Thyroid gland (tissue), 4 donors: ENCODE data around the gene PCGF1. TPM values are rescaled to one million over a fixed set of nuclear protein-coding genes. Genes with fewer than 3 reads are reported as not detected.

Source experiments
- DNase-seq, 2 donors: peaks; one replicate each; pipeline ENCODE4 v3.0.0-alpha.2; 2019
- H3K27ac ChIP-seq, 3 donors: fragments of 200-600 bp; sonication (generic); 1 replicate in 2 of 3; 2 replicates in 1 of 3; pipeline ENCODE4 v1.5.1; 2016 to 2019; ENCODE audit warnings: mild to moderate bottlenecking in 1 of 3, moderate library complexity in 1 of 3
- H3K27me3 ChIP-seq: fragments of 200-600 bp; sonication (generic); one replicate; pipeline ENCODE4 v1.5.1; 2019
- H3K36me3 ChIP-seq, 2 donors: fragments of 200-600 bp; sonication (generic); one replicate each; pipeline ENCODE4 v1.5.1; 2016 to 2019
- H3K4me1 ChIP-seq, 2 donors: fragments of 200-600 bp; sonication (generic); one replicate each; pipeline ENCODE4 v1.5.1; 2017 to 2019
- H3K4me3 ChIP-seq, 3 donors: fragments of 200-600 bp; sonication (generic); replicated peaks in 1 of 3; 1 replicate in 2 of 3; 2 replicates in 1 of 3; pipeline ENCODE4 v1.5.1; 2016; ENCODE audit warnings: mild to moderate bottlenecking in 1 of 3
- H3K9me3 ChIP-seq: fragments of 200-600 bp; sonication (generic); one replicate; pipeline ENCODE4 v1.5.1; 2017
- POLR2A ChIP-seq, 2 donors: fragments of 450-650 bp; IDR thresholded peaks; one replicate each; pipeline ENCODE4 v1.6.1; 2017; ENCODE audit warnings: antibody characterized with exemption in 2 of 2, mild to moderate bottlenecking in 2 of 2, moderate library complexity in 1 of 2
- whole genome bisulfite sequencing, 2 donors: methylation state at CpG; one replicate each; pipeline ENCODE4 v1.1.5; 2017; 5-methylcytosine and 5-hydroxymethylcytosine counted together
- intact Hi-C: fragments of 100-400 bp; cut with DNase I; formaldehyde crosslinking; loops from one replicate; pipeline ENCODE4 v1.15.1; 2023
- total RNA-seq, 4 donors: library from RNA; depleted of rRNA; stranded (reverse); fragments of >200 nt; gene quantifications; one replicate each; pipeline ENCODE4 v1.2.3, GENCODE V29; 2016
- TF ChIP-seq, protein P1 (sequence below), 6 experiments: fragments of 200-600 bp in 3 of 6; fragments of 450-650 bp in 3 of 6; sonication (generic) in 3 of 6; IDR thresholded peaks; one replicate each; pipeline ENCODE4 v1.5.1; 2016 to 2019; ENCODE audit warnings: antibody characterized with exemption in 6 of 6, mild to moderate bottlenecking in 2 of 6, inconsistent platforms in 1 of 6, moderate library complexity in 1 of 6

Gene PCGF1
- total RNA-seq, 4 donors from 2014 or later, result 11.0 to 25.9 (median 17.1) TPM

DNA sequence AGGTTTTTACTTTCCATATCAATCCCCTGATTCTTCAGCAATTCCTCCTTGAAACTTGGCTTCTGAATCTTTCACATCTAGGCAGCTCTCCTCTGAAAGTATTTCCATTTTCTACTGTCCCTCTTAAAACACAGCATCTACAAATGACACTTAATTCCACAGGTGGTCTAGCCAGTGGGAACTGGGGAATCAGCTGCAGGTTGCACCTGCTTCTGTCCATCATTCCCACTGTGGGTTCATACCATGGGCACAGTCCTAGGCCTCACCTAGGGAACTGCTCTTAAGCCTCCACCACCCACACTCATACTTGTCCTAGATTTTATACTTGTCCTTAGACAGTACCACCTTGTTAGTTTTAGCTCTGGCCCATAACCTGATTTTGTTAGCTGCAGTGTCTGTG is 44.0 kb upstream of the PCGF1 start:
- H3K27me3 ChIP-seq, result no peaks in the 10 kb centered on the region
- no peak overlapping the region for H3K27ac ChIP-seq
- H3K9me3 ChIP-seq, result no peaks in the 10 kb centered on the region
- peaks cover 8 to 15% of the 10 kb centered on the region in 2 donors for H3K4me1 ChIP-seq
- H3K36me3 ChIP-seq, result peaks cover 0 to 2% of the 10 kb centered on the region in 2 donors
- intact Hi-C loops, result no loop called here
- no peak overlapping the region for H3K4me3 ChIP-seq
- no peak for DNase-seq
- TF ChIP-seq, protein P1, sequence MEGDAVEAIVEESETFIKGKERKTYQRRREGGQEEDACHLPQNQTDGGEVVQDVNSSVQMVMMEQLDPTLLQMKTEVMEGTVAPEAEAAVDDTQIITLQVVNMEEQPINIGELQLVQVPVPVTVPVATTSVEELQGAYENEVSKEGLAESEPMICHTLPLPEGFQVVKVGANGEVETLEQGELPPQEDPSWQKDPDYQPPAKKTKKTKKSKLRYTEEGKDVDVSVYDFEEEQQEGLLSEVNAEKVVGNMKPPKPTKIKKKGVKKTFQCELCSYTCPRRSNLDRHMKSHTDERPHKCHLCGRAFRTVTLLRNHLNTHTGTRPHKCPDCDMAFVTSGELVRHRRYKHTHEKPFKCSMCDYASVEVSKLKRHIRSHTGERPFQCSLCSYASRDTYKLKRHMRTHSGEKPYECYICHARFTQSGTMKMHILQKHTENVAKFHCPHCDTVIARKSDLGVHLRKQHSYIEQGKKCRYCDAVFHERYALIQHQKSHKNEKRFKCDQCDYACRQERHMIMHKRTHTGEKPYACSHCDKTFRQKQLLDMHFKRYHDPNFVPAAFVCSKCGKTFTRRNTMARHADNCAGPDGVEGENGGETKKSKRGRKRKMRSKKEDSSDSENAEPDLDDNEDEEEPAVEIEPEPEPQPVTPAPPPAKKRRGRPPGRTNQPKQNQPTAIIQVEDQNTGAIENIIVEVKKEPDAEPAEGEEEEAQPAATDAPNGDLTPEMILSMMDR (IDR thresholded peaks at IDR 0.05), result no peak
- no peak for TF ChIP-seq POLR2A (IDR thresholded peaks at IDR 0.05)

DNA sequence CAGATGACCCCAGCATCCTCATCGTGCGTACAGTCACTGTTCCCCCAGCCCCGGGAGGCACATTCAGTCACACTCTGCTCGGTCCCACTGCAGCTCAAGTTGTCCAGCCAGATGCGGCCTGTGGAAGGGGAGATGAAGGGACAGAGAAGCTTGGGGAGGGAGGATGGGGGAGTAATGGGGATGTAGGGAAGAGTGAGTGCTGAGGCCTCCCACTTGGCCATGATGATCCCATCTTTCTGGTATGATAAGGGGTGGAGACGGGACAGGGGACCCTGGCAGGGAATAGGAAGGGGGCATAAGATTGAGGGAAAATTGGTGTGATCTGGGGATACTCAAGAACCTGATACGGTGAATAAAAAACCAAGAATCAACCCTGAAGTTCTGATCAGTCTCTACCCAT is 42.7 kb upstream of the PCGF1 start:
- H3K9me3 ChIP-seq, result no peaks in the 10 kb centered on the region
- TF ChIP-seq, protein P1 (IDR thresholded peaks at IDR 0.05), result no peak
- no peak for TF ChIP-seq POLR2A (IDR thresholded peaks at IDR 0.05)
- H3K27ac ChIP-seq, result no peak overlapping the region
- H3K4me3 ChIP-seq, result no peak overlapping the region
- DNase-seq, result no peak
- H3K27me3 ChIP-seq, result no peaks in the 10 kb centered on the region
- WGBS, 2 donors, result 86 to 90% methylated on average over 7 of the region's 7 CpGs
- intact Hi-C loops, result no loop called here
- no peaks in the 10 kb centered on the region for H3K36me3 ChIP-seq
- peaks cover 8% of the 10 kb centered on the region in 2 donors for H3K4me1 ChIP-seq

DNA sequence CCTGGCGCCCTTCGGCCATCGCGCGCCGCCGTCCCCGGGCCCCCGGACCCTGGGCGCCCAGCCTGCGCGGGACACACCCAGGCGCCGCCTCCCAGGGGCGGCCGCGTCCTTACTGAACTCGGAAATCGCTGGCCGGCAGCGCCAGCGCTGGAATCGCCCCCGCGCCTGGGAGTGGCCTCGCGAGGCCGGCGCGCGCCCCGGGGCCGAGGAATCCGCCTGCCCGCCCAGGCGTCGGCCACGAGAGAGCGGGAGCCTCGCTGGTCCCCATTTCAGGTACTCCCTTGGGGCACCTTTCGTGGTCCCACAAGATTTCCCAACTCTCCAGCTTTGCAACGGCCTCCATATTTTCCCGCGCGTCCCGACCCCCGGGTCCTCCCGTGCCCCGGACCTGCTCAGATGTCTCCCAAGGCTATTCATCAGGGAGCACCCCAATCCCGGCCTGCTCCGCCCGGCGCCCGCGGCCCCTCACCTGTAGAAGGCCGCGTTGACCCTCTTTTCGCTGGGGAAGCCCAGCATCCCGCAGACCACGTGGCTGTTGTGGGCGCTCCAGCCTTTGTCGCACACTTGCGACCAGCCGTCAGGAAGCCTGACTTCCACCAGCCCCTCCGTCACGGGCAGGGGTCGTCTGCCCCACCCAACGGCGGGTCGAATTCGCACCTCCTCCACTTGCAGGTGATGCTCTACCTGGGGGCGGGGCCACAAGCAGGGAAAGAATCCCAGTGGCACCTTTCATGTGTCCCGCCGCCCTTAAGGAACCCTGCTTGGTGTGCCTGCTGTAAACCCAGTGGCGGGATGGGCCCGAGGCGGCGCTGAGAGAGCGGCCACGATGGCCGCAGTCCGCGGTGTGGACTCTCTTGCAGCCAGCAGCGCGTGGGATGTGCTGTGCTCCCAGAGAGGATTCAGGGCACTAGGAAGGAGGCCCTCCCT is 41.7 kb upstream of the PCGF1 start:
- 8 to 26% methylated on average over 13 to 52 of the region's 85 CpGs for WGBS, 2 donors
- Histone ChIP-seq H3K27ac (peak overlapping the region in 2 of 3 donors; percentile 11 to 57), H3K9me3 (no peaks in the 10 kb centered on the region), H3K27me3 (no peaks in the 10 kb centered on the region), H3K36me3 (no peaks in the 10 kb centered on the region), H3K4me3 (peak overlapping the region in 2 of 3 donors; percentile 30 to 49), H3K4me1 (peaks cover 7 to 8% of the 10 kb centered on the region in 2 donors)
- DNase-seq, result peak; percentile 63 to 64
- intact Hi-C loops, result no loop called here
- TF ChIP-seq, protein P1 (IDR thresholded peaks at IDR 0.05), result no peak
- TF ChIP-seq POLR2A (IDR thresholded peaks at IDR 0.05), result peak in 1 of 2 donors; percentile 33

DNA sequence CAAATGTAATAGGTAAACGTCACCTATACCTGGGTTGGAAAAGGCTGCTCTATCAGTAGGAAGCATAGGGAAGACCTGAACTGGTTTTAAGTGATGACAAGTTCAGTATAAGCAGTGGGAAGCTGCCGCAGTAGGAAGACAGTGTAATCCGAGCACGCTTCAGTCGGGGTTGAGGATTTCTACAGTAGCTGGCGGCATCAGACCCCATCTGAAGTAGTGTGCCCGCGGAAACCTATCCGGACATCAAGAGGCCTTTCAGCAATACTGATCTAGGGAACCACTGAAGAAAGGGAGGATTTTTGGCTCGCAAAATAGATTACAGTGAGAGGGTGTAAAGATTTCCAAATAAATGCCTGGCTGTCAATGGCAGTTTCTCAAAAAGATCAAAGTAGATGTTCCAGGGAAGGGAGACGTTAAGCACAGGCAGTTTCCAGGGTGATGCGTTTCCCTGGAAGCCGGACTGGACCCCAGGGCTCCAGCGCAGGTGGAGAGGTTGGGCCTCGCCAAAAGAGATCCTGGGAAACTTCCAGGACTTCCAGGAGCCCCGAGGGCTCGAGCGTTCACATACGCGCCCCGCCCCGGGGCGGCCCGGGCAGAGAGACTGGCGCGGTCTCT is 40.9 kb upstream of the PCGF1 start:
- intact Hi-C loops, result no loop called here
- no peaks in the 10 kb centered on the region for H3K36me3 ChIP-seq
- no peaks in the 10 kb centered on the region for H3K27me3 ChIP-seq
- no peaks in the 10 kb centered on the region for H3K9me3 ChIP-seq
- peak overlapping the region in 2 of 3 donors; percentile 11 to 57 for H3K27ac ChIP-seq
- WGBS, 2 donors, result 25% methylated on average over 15 to 16 of the region's 26 CpGs
- no peak for TF ChIP-seq POLR2A (IDR thresholded peaks at IDR 0.05)
- TF ChIP-seq, protein P1 (IDR thresholded peaks at IDR 0.05), result no peak
- DNase-seq, result no peak
- peaks cover 7 to 8% of the 10 kb centered on the region in 2 donors for H3K4me1 ChIP-seq
- peak overlapping the region in 2 of 3 donors; percentile 30 to 49 for H3K4me3 ChIP-seq

DNA sequence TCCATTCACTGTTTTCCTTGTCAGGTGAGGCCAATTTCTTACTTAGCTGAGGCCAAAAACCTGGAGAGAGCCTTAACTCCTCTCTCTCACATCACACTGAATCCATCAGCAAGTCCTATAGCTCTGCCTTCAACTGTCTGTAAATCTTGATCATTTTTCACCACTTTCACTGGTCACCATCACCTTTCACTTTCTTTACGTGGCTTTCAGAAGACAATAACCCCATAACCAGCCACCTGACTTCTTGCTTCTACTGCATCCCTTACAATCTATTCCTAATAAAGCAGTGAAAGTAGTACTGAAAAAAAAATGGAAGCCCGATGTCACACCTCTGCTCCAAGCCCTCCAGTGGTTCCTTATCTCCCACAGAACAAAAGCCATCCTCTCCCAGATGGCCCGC is 38.5 kb upstream of the PCGF1 start:
- Histone ChIP-seq H3K4me1 (peaks cover 7 to 8% of the 10 kb centered on the region in 2 donors), H3K9me3 (no peaks in the 10 kb centered on the region), H3K27me3 (no peaks in the 10 kb centered on the region), H3K4me3 (no peak overlapping the region), H3K36me3 (no peaks in the 10 kb centered on the region), H3K27ac (no peak overlapping the region)
- TF ChIP-seq POLR2A (IDR thresholded peaks at IDR 0.05), result no peak
- TF ChIP-seq, protein P1 (IDR thresholded peaks at IDR 0.05), result no peak
- 72 to 82% methylated on average over 3 of the region's 3 CpGs for WGBS, 2 donors
- intact Hi-C loops, result no loop called here
- no peak for DNase-seq
